ENCODE results near the gene MRPL36. TPM values are rescaled to one million over a fixed set of nuclear protein-coding genes. Genes with fewer than 3 reads are reported as not detected.

The MRPL36 gene
- total RNA-seq, 1 experiment from 2014 or later: 26.6 TPM

DNA sequence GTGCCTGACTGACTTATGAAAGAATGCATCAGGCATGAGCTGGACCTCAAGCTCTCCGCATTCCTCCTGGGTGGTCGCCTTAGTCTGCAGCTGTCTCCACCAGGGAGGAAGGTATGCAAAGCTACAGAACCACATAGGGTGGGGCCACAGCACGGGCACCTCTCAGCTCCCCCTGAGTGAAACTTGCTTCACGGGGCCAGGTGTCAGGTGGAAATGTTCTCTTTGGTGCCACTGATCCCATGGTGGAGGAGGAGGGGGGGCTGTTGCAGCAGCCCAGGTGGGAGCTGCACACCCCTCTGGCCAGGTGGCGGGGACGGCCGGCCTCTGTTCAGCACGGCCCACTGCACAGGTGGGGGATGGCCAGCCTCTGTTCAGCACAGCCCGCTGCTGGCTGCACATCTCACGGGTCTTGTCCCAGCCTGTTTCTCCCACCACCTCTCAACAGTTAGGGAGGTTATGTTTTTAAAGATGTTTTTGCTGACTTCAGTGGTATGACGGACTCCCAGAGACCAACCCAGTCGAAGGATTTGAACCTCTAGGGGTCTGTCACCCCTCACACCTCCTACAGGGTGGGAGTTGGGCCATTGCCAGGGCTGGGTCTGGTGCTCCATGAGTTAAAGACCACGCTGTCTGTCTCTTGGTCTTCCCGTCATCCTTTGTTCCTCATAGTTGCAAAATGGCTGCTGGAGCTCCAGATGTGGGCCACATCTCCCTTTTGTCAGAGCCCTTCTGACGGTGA is 34.3 kb downstream of the MRPL36 start:
- DNase-seq (ENCODE audit: low read depth): no peak

DNA sequence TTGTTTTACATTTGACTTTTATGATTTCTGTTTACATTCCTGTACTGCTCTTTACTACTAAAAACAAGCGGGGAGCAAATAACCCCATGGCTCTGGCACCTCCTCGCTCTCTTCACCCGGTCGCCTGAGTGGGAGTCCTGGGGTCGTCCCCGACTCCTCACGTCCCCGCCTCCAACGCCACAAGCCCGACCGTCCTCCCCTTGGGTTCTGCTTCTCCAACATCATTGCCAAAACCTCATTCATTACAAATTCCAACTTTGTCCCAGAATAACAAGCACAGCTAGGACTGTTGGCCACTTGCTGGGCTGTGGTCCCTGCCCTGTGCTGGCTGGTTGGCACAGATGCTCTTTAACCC is 35.1 kb downstream of the MRPL36 start:
- no peak for DNase-seq (ENCODE audit: low read depth)

DNA sequence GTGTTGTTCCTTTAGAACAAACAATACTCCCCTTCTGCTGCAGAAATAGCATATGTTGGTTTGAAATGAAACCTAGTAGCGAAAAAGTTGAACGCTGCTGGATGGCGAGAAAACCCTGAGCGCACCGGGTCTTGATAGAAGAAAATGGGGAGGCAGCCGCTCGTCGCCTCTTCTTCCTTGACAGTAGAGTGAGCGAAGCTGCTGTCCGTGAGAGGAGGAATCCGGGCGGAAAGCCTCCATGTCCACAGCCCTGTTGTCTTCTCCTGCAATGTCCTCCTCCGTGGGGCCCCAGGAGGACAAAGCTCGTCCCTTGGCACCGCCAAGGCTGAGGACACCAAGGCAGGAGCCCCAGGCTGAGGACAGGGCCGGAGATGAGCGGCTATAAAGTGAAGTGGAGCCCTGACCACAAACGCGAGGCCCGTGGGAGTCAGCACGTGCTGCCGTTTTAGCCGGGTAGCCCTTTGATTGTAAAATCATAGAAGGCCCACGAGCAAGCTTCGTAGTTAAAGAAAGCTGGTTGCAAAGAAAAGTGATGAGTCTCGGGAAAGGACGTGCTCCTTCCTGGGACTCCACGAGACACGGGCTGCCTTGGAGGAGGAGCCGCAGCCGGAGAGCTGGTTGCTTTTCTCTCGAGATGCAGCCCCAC is 35.6 kb downstream of the MRPL36 start:
- DNase-seq (ENCODE audit: low read depth): no peak

DNA sequence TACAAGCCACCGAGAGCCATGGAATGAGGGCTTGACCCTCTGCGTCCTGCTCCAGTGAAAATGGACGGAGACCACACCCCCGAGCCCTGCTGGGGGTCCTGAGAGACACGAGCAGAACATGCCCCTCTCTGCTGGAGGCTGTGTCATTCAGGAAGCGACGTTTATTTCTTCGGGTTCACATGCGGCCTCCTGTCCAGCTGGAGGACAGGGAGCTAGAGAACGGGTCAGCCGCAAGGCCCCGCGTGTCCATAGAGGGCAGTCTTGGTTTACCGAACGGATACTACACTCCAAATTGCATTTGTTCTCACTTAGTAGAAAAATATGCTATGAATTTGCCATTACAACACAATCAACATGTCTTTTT is 36.1 kb downstream of the MRPL36 start:
- peak; percentile 63 for DNase-seq (ENCODE audit: low read depth)

DNA sequence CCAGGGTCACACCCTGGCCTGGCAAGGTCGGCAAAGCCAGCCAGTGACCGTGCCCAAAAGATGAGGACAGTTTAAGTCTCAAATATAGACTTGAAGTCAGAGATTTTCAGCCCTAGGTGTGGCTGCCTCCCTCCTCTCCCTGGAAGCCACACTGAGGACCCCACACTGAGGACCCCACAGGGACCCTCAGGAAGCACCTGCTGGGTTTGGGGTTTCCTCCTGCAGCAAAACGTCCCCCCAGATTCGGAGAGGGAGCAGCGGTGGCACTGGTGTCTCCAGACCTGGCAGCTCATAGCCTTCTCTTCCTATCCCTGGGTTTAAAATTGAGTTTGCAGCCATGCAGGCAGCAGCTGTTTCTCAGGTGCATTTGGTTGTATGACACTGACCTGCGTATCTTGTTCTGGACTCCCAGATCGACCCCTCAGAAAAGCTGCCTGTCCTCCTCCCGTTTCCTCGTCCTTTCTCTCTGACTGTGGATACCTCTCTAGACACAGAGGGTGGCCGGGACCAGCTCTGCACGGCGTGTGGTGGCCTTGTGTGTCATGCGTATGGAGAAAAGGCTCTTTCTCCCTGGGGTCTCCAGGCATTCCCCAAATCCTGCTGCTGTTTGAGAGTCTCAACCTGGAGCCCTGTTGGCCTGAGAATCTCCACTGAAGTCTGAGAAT is 36.6 kb downstream of the MRPL36 start:
- no peak for DNase-seq (ENCODE audit: low read depth)

DNA sequence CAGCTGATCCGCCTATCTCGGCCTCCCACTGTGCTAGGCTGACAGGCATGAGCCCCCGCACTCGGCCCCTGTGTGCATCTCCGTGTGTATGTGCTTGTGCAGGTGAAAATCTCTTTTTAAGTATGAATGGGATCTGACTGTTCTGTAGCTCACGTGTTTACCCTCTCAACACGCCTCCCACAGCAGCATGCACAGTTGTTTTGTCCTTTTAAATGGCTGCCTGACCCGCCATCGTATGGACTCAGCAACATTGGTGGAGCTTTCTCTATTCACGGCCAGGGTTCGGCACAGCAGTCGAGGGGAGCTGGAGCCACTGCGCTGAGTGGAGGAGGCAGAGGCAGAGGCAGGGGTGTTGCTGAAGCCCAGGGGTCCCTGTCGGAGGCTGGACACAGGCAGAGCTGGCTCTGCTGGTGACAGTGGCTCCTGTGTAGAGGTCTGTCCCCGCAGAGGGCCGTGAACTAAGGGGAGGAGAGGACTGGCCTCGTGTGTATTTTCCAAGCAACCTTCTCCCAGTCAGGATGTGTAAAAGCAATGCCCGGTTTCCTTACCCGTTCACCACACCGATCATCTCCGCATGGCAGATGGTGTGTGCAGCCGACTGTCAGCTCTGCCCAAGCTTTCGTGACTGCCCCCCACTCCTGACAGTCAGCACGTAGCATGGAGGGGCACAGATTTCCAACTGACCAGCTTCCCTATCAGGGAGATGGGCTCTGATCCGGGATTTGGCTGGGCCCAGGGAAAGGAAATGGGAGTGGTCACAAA is 37.3 kb downstream of the MRPL36 start:
- DNase-seq (ENCODE audit: low read depth): no peak

DNA sequence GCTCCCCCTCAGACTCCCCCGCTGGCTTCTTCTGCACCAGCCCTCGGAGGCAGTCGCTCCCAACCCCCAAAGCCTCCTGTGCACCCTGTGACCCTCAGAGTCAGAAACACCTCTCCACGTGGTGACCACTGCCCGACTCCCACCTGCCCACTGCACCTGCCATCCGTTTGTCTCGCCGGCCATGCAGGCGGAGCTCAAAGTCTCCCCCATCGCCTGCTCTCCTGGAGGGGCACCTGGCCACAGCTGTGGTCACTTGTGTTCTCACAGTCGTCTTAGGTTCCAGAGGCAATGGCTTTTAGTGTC is 38.2 kb downstream of the MRPL36 start:
- DNase-seq (ENCODE audit: low read depth): no peak

DNA sequence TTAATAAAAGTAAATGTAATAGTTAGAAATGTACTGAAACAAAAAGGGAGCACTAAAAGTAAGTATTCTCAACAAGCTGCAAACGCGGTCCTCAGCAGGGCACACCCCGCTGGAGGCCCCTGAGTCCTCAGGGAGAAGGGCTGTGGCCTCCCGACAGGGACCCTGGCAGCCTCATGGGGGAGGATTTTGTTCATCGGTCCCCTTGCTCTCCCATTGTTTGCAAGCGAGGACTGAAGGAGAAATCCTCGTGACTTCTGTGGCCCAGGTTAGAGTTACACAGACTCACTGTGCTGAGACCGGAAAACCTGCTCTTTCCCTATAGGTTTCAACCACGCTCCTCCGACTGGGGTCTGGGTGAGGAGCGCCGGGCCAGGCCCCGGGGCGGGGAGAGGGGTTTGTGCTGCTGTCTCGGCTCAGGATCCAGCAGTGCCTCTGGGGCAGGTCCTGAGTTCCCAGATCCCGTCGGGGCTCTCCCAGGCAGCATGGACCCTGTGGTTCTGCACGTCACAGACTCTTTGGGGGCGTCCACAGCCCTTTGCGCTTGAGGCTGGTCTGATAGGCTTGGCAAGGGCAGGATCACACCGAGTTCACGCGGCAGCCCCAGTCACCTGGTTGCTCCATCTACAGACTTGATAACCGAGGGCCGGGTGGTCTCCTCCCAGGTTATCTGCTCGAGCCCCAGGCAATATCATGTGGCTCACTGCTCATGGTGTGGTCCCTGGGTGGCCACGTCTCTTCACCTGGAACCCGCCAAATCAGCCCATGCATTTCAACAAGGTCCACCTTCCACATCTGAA is 38.8 kb downstream of the MRPL36 start:
- no peak for DNase-seq (ENCODE audit: low read depth)

DNA sequence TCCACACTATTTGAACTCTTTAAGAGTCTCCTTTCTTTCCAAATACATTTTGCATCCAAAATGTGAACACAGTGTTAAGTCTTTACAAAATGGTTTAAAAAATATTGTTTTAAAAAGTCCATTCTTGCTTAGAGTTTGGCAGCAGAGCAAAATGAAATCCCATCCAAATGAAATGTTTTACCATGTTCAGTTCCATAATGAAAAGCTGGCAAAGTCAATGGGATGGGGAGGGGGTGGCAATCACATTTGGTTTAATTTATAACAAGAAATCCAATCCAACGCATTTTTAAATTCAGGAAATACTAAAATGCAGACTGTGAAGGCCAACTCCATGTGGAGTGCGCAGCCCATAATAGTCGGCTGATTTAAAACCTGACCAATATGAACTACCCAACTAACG is 39.4 kb downstream of the MRPL36 start:
- no peak for DNase-seq (ENCODE audit: low read depth)

DNA sequence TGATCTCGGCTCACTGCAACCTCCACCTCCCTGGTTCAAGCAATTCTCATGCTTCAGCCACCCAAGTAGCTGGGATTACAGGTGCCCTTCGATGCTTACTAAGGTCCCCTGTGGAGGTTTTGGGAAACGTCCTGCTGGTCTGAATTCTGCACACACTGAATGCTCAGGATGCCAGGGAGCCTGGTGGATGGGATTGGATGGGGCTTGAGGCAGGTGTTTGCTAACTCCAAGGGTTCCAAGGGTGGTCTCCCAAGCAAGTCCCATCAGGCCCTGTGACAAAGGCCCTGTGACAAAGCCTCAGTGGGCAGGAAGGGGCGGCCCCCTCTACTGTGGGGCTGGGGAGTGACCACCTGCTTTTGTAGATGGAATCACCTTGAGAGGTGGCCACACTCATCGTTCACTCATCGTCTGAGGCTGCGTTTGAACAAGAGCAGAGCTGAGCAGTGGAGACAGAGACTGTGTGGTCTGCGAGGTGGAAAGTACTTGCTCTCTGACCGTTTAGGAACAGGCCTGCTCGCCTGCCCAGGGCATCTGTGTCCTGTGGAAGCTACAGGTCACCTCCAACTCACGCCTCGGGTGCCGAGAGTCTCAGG is 40.2 kb downstream of the MRPL36 start:
- DNase-seq (ENCODE audit: low read depth): no peak

DNA sequence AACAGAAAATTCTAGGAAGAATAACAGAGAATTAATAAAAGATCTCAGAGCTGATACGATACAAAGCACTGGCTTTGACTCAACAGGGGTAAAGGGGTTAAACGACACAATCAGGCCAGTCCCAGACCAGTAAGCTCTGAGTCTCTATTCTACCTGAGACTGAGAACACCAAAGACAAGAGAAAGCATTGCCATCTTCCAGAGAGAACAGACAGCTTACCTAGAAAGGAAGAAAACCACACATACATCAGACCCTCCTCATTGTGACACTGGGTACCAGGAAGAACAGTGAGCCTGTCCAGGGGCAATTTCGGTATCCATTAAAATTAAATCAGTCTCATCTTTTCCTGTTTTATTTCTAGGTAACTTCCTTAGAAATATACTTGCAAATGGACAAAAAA is 41.1 kb downstream of the MRPL36 start:
- DNase-seq (ENCODE audit: low read depth): no peak

DNA sequence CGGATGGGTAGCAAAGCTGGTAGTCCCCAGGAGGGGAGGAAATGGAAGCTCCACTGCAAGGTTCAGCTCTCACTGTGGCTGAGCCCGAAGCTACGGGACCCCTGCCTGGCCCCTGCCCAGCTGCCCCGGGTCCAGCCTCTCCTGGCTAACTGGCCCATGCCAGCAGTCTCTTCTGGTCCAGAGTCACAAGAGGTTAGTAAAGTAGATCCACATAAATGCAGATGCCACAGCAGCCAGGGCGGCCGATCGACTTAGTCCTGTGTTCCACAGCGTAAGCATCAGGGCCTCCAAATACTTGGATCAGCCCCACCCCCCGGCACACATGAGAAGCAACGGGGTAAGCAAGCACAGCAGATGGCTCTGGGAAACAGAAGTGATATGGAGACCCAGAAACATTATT is 42.1 kb downstream of the MRPL36 start:
- DNase-seq (ENCODE audit: low read depth): no peak

DNA sequence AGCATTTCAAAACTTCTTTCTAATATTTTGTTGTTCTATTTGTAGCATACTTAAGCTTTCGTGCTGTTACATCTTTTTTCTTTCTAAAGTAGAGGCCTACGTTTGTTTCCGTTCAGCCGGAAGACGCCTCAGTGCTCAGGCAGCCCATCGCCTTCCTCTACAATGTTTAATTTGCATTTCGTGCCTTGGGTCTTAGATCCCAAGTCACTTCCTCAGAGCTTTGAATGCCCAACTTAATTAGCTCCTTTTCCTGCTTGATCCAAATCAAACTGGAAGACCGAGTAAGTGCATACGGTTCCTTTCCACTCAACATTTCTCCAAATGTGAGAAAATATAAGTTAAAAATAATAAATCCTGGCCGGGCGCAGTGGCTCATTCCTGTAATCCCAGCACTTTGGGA is 43.2 kb downstream of the MRPL36 start:
- no peak for DNase-seq (ENCODE audit: low read depth)

DNA sequence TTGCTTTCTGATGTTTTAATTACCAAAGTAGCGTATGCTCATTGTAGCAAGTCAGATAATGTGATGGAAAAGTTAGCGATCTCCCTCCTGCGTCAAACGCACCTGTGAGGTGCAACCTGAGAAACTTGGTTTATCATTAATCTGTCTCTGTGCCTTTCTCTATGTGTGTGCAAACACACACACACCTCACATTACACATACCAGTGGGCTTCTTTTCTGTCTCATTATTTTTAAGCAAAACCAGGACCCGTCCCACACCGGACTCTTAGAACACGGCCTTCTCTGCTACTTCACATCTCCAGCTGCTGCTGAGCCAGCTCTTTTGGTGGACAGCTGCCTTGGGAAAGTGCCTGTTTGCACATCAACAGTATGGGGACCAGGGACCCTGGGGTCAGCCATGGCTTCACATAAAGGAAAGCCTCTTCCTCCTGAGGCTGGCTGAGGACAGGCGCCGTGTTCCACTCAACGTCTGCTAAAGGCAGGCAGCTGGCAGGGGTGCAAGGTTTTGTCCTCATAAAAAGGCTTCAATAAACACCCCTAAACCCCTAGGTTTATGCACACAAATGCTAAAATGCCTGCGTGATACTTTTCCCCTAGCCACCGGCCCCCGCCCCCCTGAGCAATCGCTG is 44.2 kb downstream of the MRPL36 start:
- no peak for DNase-seq (ENCODE audit: low read depth)

DNA sequence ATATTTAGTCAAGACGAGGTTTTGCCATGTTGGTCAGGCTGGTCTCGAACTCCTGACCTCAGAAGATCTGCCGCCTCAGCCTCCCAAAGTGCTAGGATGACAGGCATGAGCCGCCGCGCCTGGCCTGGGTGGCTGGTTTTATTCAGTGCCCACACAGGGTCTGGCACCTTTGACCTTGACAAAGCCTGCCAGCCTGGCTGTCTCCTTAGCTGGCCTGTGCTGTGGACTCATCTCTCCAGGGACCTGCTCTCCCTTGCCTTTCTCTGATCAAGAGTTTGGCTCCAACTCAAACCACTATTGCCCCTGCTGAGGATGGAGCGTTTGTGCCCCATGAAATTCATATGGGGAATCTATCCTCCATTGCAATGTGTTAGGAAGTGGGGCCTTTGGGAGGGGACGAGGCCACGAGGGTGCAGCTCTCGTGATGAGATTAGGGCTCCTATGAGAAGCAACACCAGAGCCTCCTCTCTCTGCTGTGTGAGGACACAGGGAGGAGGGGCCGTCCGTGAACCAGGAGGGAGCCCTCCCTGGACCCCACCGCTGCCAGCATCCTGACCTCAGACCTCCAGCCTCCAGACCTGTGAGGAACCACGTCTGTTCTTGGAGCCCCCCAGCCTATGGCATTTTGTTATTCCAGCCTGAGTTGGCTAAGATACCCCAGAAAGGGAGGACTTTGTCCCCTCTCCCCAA is 45.0 kb downstream of the MRPL36 start:
- no peak for DNase-seq (ENCODE audit: low read depth)

DNA sequence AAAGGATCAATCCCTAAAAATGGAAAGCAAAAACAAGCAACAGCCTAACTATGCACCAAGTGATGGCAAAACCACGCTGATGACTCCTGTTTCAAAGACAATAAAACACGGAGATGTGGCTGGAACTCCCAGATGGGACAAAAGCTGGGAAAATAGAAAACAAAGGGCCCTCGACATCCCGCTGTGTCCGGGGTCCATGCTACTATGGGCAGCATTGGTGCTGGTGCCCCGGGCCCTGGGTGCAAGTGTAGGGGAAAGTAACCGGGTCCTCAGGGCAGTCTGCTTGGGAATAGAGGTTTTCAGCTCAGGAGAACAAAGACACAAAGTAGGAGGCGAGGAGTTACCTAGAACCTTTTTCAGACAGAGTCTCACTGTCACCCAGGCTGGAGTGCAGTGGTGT is 46.1 kb downstream of the MRPL36 start:
- DNase-seq (ENCODE audit: low read depth): no peak

DNA sequence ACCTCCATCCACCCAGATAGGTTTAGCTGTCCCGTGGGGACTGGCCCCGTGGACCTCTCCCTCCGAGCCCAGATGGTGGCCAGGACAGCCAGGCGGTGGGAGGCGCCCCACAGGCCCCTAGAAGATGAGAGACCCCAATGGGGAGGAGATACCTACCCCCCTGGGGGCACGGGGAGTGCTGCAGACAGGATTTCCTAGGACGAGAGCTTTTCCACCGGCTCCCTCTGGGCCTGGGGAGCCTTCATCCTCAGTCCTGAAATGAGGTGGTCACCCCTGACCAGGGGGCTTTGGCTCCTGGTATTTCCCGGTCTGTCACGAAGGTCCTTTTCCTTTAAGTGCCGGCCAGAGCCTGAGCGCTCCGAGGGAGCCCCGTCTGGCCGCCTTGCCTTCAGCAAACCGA is 46.8 kb downstream of the MRPL36 start:
- no peak for DNase-seq (ENCODE audit: low read depth)

DNA sequence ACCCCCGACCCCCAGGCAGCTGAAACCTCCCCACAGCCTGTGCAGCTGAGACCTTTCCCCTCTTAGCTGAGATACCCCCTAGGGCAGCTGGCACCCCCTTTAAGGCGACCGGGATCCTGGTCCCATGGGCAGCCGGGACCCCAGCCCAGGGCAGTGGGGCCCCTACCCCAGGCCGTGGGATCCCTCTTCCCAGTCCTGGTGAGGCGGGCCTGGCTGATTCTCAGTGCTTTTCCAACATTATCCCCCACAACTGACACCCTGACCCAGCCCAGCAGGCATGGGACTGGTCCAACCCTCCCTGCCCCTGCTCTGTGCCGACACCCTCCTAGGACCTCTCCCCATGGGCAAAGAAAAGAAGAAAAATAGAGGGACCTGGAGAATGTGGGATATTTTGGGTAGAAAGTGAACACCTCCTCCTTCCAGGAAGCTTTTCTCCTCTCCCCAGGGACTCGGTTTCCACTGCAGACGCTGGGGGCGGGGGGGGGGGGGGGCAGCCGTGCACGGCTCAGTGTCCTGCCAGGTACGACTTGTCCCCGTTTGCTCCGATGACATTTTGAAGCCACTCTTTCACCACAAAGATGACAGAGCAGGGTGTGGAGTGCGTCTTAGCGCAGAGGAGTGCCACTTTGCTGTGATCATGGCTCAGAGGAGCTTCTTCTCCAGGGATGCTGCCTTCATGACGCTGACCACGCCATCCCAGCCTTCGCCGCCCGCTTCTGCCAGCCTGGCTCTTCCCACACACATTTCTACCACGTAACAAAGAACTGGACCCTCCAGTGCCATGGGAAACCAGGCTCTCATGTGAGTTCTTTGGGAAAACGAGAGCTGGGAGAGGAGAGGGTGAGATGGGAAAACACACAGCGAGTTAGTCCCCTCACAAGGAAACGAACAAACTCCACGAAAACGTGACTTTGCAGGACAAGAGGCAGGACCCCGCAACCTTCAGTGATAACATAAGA is 47.5 kb downstream of the MRPL36 start:
- DNase-seq (ENCODE audit: low read depth): no peak
